ENCODE measurements around the gene TMEM165. TPM values are rescaled to one million over a fixed set of nuclear protein-coding genes. Genes with fewer than 3 reads are reported as not detected.
"Not testable (repeated sequence)": the region's sequence is repeated elsewhere in the genome, so short reads cannot be mapped to it uniquely, and the experiment has no call there.

Gene TMEM165
- total RNA-seq (10 to 100 TPM; 69.1 to 76.5 TPM), polyA plus RNA-seq (31.1 TPM)

- Histone ChIP-seq H3K4me1 (ENCODE audit: insufficient read depth, low read length) (peaks cover 37% of the 10 kb centered on the region), H3K27me3 (ENCODE audit: insufficient read depth, low read length, poor library complexity, severe bottlenecking) (no peaks in the 10 kb centered on the region), H3K4me3 (ENCODE audit: low read length) (peak within 1 kb of the TSS; percentile 72), H3K36me3 (ENCODE audit: insufficient read depth, low read length) (peaks cover 2% of the 10 kb centered on the region), H3K27ac (ENCODE audit: low read depth, low read length) (peak within 1 kb of the TSS; percentile 91), H3K9me3 (ENCODE audit: low read length) (no peaks in the 10 kb centered on the region)
- ChIA-PET POLR2A (interaction anchor here (0.7 to 3.3 kb wide), 6 partner anchors 22 to 553 kb away, joined by 3 to 21 read pairs (median 4); partner anchors contain the start of gene CEP135), CTCF (interaction anchor here (1.3 to 3.6 kb wide), 8 partner anchors 10 to 159 kb away, joined by 3 to 24 read pairs (median 6); partner anchors contain the start of genes CLOCK and SRD5A3)
- Mint-ChIP-seq H3K27ac (peak within 1 kb of the TSS; percentile 87 to 99 (median 98)), H3K9me3 (no peaks in the 10 kb centered on the region), H3K27me3 (peaks cover 0 to 1% of the 10 kb centered on the region in 2 donors), H3K4me3 (peak within 1 kb of the TSS; percentile 93 to 100 (median 96)), H3K4me1 (peaks cover 41 to 47% (median 44%) of the 10 kb centered on the region in 3 donors), H3K36me3 (peaks cover 0 to 24% (median 13%) of the 10 kb centered on the region in 3 donors)
- peak; percentile 84 to 91 (median 88) for DNase-seq
Observed at GRCh38 chr4:55395529-55396307, at the start of gene TMEM165. TSS of gene TMEM165 (plus strand) at chr4:55395957. CDS start at chr4:55396190, 233 bp downstream.

GRCh38 chr4:55345980-55346850 is 49.5 kb upstream of the TMEM165 start, which contains the start of gene SRD5A3:
TSS of gene SRD5A3 (plus strand) at chr4:55346242. CDS start at chr4:55346337, 95 bp downstream.
- peak within 1 kb of the TSS; percentile 74 for H3K4me3 ChIP-seq (ENCODE audit: low read length)
- no peaks in the 10 kb centered on the region for H3K27me3 ChIP-seq (ENCODE audit: insufficient read depth, low read length, poor library complexity, severe bottlenecking)
- CTCF ChIA-PET, result interaction anchor here (0.9 to 2.9 kb wide), 35 partner anchors 9 to 603 kb away, joined by 3 to 24 read pairs (median 4); partner anchors contain the start of genes EXOC1 and TMEM165
- H3K27ac Mint-ChIP-seq, result peak within 1 kb of the TSS; percentile 80 to 94 (median 90)
- H3K36me3 Mint-ChIP-seq, result peaks cover 0 to 4% (median 0%) of the 10 kb centered on the region in 3 donors
- peak within 1 kb of the TSS; percentile 84 to 93 (median 88) for H3K4me3 Mint-ChIP-seq
- H3K36me3 ChIP-seq (ENCODE audit: insufficient read depth, low read length), result no peaks in the 10 kb centered on the region
- peak within 1 kb of the TSS; percentile 80 for H3K27ac ChIP-seq (ENCODE audit: low read depth, low read length)
- peaks cover 0 to 2% of the 10 kb centered on the region in 2 donors for H3K27me3 Mint-ChIP-seq
- H3K4me1 Mint-ChIP-seq, result peaks cover 13 to 20% (median 20%) of the 10 kb centered on the region in 3 donors
- peak; percentile 69 to 76 (median 75) for DNase-seq
- peaks cover 8% of the 10 kb centered on the region for H3K4me1 ChIP-seq (ENCODE audit: insufficient read depth, low read length)
- POLR2A ChIA-PET, result interaction anchor here (0.5 to 1.2 kb wide), 2 partner anchors 39 to 200 kb away, joined by 3 to 10 read pairs; partner anchors contain the start of gene CLOCK
- no peaks in the 10 kb centered on the region for H3K9me3 Mint-ChIP-seq
- H3K9me3 ChIP-seq (ENCODE audit: low read length), result no peaks in the 10 kb centered on the region

- H3K9me3 Mint-ChIP-seq, result no peaks in the 10 kb centered on the region
Observed at GRCh38 chr4:55346851-55347255, 48.9 kb upstream of the TMEM165 start.

GRCh38 chr4:55347610-55348228 is 48.0 kb upstream of the TMEM165 start:
- no peaks in the 10 kb centered on the region for H3K9me3 Mint-ChIP-seq
- Histone ChIP-seq H3K4me1 (ENCODE audit: insufficient read depth, low read length) (peaks cover 8% of the 10 kb centered on the region), H3K27me3 (ENCODE audit: insufficient read depth, low read length, poor library complexity, severe bottlenecking) (no peaks in the 10 kb centered on the region), H3K4me3 (ENCODE audit: low read length) (no peak overlapping the region), H3K9me3 (ENCODE audit: low read length) (no peaks in the 10 kb centered on the region), H3K27ac (ENCODE audit: low read depth, low read length) (peak overlapping the region; percentile 80), H3K36me3 (ENCODE audit: insufficient read depth, low read length) (no peaks in the 10 kb centered on the region)
- peaks cover 0 to 2% of the 10 kb centered on the region in 2 donors for H3K27me3 Mint-ChIP-seq
- peaks cover 0 to 4% (median 1%) of the 10 kb centered on the region in 3 donors for H3K36me3 Mint-ChIP-seq
- CTCF ChIA-PET, result interaction anchor here (1.2 to 2.2 kb wide), 6 partner anchors 8 to 520 kb away, joined by 3 to 12 read pairs (median 4); no protein-coding TSS in a partner anchor
- H3K4me1 Mint-ChIP-seq, result peaks cover 13 to 20% (median 20%) of the 10 kb centered on the region in 3 donors
- no peak for DNase-seq
- peak overlapping the region; percentile 82 to 93 (median 87) for H3K4me3 Mint-ChIP-seq
- peak overlapping the region in 3 of 8 donors; percentile 64 to 89 (median 88) for H3K27ac Mint-ChIP-seq
- POLR2A ChIA-PET, result no interaction called here

More at GRCh38 chr4:55346851-55347255, 48.9 kb upstream of the TMEM165 start:
- H3K27me3 ChIP-seq (ENCODE audit: insufficient read depth, low read length, poor library complexity, severe bottlenecking), result no peaks in the 10 kb centered on the region
- no peak for DNase-seq
- Mint-ChIP-seq H3K36me3 (peaks cover 0 to 4% (median 0%) of the 10 kb centered on the region in 3 donors), H3K4me1 (peaks cover 13 to 20% (median 20%) of the 10 kb centered on the region in 3 donors), H3K4me3 (peak overlapping the region; percentile 82 to 93 (median 87)), H3K27me3 (peaks cover 0 to 2% of the 10 kb centered on the region in 2 donors), H3K27ac (peak overlapping the region in 7 of 8 donors; percentile 3 to 89 (median 64))
- POLR2A ChIA-PET, result no interaction called here
- H3K4me1 ChIP-seq (ENCODE audit: insufficient read depth, low read length), result peaks cover 8% of the 10 kb centered on the region
- CTCF ChIA-PET, result interaction anchor here (1.2 to 2.9 kb wide), 12 partner anchors 18 to 507 kb away, joined by 3 to 24 read pairs (median 5); partner anchors contain the start of genes EXOC1 and TMEM165
- H3K4me3 ChIP-seq (ENCODE audit: low read length), result peak overlapping the region; percentile 74
- peak overlapping the region; percentile 80 for H3K27ac ChIP-seq (ENCODE audit: low read depth, low read length)
- no peaks in the 10 kb centered on the region for H3K36me3 ChIP-seq (ENCODE audit: insufficient read depth, low read length)
- no peaks in the 10 kb centered on the region for H3K9me3 ChIP-seq (ENCODE audit: low read length)

- Mint-ChIP-seq H3K36me3 (peaks cover 0 to 5% (median 4%) of the 10 kb centered on the region in 3 donors), H3K27ac (peak overlapping the region in 2 of 8 donors; percentile 25 to 46)
- POLR2A ChIA-PET, result no interaction called here
Observed at GRCh38 chr4:55348466-55348865, 47.3 kb upstream of the TMEM165 start.

GRCh38 chr4:55350870-55351269 is 44.9 kb upstream of the TMEM165 start:
- H3K4me3 Mint-ChIP-seq; H3K27me3 ChIP-seq (ENCODE audit: insufficient read depth, low read length, poor library complexity, severe bottlenecking); POLR2A ChIA-PET; H3K9me3 ChIP-seq (ENCODE audit: low read length); DNase-seq; H3K36me3 Mint-ChIP-seq; H3K9me3 Mint-ChIP-seq; H3K4me3 ChIP-seq (ENCODE audit: low read length); H3K27ac ChIP-seq (ENCODE audit: low read depth, low read length); H3K36me3 ChIP-seq (ENCODE audit: insufficient read depth, low read length); H3K27ac Mint-ChIP-seq; H3K27me3 Mint-ChIP-seq; H3K4me1 ChIP-seq (ENCODE audit: insufficient read depth, low read length): not testable (repeated sequence)
- peaks cover 10 to 17% (median 17%) of the 10 kb centered on the region in 3 donors for H3K4me1 Mint-ChIP-seq
- CTCF ChIA-PET, result interaction anchor here (1.2 kb wide), 1 partner anchor 11 kb away, joined by 3 read pairs; no protein-coding TSS in a partner anchor

More at GRCh38 chr4:55348466-55348865, 47.3 kb upstream of the TMEM165 start:
- peaks cover 13 to 20% (median 20%) of the 10 kb centered on the region in 3 donors for H3K4me1 Mint-ChIP-seq
- H3K4me3 Mint-ChIP-seq, result peak overlapping the region in 1 of 7 donors; percentile 93
- no peaks in the 10 kb centered on the region for H3K27me3 ChIP-seq (ENCODE audit: insufficient read depth, low read length, poor library complexity, severe bottlenecking)
- no peak overlapping the region for H3K4me3 ChIP-seq (ENCODE audit: low read length)
- H3K36me3 ChIP-seq (ENCODE audit: insufficient read depth, low read length), result no peaks in the 10 kb centered on the region
- no peak for DNase-seq
- H3K9me3 Mint-ChIP-seq, result no peaks in the 10 kb centered on the region
- CTCF ChIA-PET, result interaction anchor here (1.2 to 1.4 kb wide), 3 partner anchors 9 to 519 kb away, joined by 3 read pairs; no protein-coding TSS in a partner anchor
- H3K9me3 ChIP-seq (ENCODE audit: low read length), result no peaks in the 10 kb centered on the region
- peak overlapping the region; percentile 80 for H3K27ac ChIP-seq (ENCODE audit: low read depth, low read length)
- H3K27me3 Mint-ChIP-seq, result peaks cover 0 to 2% of the 10 kb centered on the region in 2 donors
- H3K4me1 ChIP-seq (ENCODE audit: insufficient read depth, low read length), result peaks cover 8% of the 10 kb centered on the region

GRCh38 chr4:55351824-55352223 is 43.9 kb upstream of the TMEM165 start:
- ChIA-PET POLR2A (no interaction called here), CTCF (interaction anchor here (0.6 to 0.8 kb wide), 2 partner anchors 20 to 25 kb away, joined by 3 read pairs; no protein-coding TSS in a partner anchor)
- H3K36me3 ChIP-seq (ENCODE audit: insufficient read depth, low read length), result no peaks in the 10 kb centered on the region
- H3K4me3 ChIP-seq (ENCODE audit: low read length), result no peak overlapping the region
- peaks cover 9 to 15% (median 14%) of the 10 kb centered on the region in 3 donors for H3K4me1 Mint-ChIP-seq
- H3K27me3 Mint-ChIP-seq, result peaks cover 0 to 2% of the 10 kb centered on the region in 2 donors
- H3K9me3 ChIP-seq (ENCODE audit: low read length), result no peaks in the 10 kb centered on the region
- DNase-seq, result no peak
- peaks cover 4 to 7% (median 6%) of the 10 kb centered on the region in 3 donors for H3K36me3 Mint-ChIP-seq
- H3K27ac Mint-ChIP-seq, result no peak overlapping the region
- H3K4me3 Mint-ChIP-seq, result no peak overlapping the region
- H3K4me1 ChIP-seq (ENCODE audit: insufficient read depth, low read length), result peaks cover 6% of the 10 kb centered on the region
- no peak overlapping the region for H3K27ac ChIP-seq (ENCODE audit: low read depth, low read length)
- no peaks in the 10 kb centered on the region for H3K9me3 Mint-ChIP-seq
- H3K27me3 ChIP-seq (ENCODE audit: insufficient read depth, low read length, poor library complexity, severe bottlenecking), result no peaks in the 10 kb centered on the region

Data from CD8-positive, alpha-beta memory T cell (primary cell).